GM19397 (cell line): Measurements from ENCODE around the gene FAM222A.

ENCODE experiments used
- ATAC-seq: cut with Tn5 transposase; IDR thresholded peaks from one replicate; pipeline ENCODE4 v1.9.1; 2021; ENCODE audit warnings: mild to moderate bottlenecking, moderate library complexity; ENCODE audit not compliant: unreplicated experiment

Gene FAM222A

DNA sequence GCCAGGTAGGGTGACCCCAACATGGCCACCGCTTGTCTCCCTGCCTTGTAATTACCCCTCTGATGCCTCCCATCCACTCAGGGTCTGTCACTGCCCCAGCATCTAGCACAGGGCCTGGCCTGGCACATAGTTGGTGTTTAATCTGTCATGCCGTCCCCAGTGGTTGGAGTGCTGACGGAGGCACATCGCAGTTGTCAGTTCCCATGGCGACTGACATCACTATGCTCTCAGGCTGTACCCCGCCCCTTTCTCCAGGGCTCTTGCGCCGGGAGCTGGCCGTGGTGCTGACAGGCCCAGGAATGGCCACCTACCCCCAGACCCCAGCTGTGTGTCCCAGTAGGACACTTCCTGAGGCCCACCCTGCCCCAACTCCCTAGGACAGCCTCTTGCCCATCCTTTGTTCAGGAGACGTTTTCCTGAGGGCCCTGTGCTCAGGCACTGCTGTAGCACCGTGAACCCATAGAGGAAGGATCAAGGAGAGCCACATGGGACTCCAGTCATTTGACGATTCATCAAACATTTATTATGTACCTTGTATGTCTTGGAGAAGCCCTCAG lies 23.0 kb downstream of the FAM222A start:
- ATAC-seq = no peak

DNA sequence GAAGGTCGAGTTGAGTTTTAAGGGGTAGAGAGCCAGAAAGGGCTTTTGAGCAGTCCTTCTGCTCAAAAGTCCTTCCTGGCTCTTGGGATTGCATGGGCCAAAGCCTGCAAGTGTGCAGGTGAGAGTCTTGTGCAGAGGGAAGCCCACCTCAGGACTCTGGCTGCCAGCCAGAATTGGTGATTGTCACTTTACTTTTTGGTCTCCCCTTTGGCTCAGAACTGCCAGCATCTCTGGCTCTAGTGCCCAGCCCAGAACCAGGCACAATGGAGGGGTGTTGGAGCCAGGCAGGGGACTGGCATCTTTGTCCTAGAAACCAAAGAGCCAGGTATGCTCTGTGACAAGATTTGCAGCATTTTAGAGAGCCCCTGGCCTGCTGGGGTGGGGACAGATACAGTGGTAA lies 23.5 kb downstream of the FAM222A start:
- no peak for ATAC-seq

DNA sequence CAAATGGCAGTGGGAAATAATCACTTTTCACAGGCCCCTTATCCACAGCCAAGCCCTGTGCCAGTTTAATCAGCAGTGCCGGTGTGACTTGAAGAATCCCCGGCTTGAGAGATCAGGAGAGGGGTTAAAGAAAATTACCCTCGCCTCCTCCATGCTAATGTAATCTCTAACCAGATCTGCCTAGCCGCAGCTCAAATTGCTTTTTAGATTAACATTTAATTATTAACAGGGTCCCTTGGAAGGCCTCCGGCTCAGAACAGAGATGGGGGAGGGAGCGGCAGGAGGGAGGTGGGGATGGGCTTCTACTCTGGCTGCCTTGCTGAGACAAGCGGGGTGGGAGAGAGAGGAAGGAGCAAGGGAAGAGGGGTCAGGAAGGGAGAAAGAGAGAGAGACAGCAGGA lies 24.0 kb downstream of the FAM222A start:
- no peak for ATAC-seq

DNA sequence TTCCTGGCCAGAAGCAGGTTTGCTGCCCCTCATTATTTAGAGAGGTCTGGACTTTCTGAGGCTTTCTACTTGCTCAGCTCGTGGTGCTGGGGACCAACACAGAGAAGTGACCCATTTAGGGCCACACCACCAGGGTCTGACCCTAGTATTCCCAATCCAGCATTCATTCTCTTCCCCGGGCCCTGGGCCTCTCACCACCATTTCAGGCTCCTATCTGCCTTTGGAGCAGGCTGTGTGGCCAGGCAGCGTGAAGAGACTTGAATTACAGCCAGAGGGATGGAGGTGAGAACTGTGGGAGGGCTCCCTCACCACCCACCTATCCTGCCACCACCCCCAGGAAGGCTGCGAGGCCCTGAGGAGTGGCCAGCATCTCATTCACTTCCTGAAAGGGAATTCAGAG lies 24.6 kb downstream of the FAM222A start:
- ATAC-seq = no peak

DNA sequence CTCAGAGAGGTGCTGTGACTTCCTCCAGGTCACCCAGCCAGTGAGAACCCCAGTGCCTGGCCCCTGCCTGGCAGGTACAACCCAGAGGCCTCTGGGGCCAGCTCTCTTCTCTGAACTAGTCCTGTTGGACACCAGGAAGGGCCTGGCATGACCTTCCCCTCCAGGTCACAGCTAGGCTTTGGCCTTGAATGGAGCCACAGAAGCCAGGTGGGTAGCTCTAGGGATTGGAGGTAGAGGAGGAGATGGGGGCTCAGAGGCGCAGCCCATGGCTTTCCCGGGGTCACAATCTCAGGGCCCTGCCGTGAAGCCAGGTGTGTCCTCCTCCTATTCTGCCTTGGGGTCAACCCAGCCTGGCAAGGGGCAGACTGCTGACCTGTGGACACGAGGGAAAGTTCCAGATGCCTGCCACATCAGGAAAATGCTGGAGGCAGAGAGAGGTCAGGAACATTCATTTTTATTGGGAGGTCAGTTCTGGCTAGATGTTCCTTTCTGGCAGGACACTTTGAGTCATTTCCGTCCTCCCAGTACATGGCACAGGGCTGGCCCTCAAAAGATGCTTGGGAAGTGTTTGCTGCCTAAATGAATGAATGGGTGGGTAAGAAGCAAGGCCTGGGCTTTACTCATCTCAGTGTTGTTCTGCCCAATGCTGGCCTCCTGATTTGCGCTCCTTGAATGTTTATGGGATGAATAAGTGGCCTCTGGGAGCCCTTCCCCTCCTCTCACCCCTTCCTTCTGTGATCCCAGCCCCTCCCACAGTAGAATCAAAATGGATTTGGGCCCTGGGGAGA lies 25.4 kb downstream of the FAM222A start:
- ATAC-seq = no peak

DNA sequence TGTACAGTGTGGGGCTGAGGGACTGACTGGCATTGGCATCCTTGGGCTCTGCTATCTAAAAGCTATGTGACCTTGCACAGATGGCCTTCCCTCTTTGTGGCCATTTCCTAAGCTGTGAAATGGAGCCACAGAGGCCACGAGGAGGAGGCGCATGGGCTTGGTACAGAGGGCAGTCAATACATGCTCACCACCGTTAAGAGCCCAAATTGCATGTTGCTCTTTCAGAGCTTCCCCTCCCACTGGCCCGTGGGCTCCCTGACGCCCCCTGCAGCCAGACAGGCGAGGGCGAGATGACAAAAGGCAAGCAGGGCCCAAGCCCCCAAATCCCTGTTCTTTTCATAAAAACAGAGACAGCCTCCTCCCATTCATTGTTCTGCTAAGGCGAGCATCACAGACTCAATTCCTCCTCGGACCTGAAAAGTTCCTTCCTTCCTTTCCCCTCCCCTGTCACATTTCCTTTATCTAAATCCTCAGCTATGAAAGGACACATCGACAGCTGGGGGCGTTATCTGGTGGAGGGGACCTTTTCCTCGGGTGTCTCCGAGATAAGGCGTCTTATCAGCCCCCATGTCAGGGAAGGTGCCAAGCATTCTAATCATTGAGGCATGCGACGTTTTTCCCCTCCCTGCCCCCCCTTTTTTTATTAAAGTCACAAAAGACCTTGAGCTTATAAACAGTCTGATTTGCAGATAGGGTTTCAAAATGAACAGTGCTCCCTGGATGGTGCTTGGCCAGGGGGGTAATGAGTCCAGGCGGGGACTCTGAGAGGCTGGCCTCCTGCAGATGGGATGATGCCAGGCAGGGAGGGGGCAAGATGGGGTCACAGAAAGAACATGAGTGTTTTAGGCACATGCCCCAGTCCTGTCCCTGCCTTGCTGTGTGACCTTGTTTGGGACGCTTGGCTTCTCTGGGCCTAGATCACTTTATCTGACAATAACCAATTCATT lies 26.4 kb downstream of the FAM222A start:
- no peak for ATAC-seq

DNA sequence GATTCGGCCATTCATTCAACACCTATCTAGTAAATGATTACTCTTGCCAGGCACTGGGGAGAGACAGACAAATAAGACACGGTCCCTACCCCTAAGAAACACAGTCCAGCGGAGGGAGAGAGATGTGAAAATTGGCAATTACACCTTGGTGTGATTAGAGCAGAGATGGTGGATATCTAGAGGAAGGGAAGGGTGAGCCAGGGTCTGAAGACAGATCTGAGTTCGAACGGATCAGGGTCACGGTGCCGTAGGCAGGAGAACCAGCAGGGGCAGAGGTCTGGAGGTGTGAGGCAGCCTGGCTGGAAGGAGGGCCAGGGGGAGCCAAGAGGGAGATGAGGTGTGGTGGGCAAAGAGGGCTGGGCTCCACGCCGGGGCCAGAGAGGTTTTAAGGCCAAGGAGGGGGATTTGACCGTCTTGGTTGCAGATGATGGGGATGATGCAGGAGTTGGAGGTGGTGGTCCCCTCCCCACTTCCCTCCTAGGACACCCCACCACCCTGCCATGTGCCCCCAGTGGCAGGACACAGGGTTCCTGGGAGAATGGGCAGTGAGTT lies 27.1 kb downstream of the FAM222A start:
- ATAC-seq = no peak

DNA sequence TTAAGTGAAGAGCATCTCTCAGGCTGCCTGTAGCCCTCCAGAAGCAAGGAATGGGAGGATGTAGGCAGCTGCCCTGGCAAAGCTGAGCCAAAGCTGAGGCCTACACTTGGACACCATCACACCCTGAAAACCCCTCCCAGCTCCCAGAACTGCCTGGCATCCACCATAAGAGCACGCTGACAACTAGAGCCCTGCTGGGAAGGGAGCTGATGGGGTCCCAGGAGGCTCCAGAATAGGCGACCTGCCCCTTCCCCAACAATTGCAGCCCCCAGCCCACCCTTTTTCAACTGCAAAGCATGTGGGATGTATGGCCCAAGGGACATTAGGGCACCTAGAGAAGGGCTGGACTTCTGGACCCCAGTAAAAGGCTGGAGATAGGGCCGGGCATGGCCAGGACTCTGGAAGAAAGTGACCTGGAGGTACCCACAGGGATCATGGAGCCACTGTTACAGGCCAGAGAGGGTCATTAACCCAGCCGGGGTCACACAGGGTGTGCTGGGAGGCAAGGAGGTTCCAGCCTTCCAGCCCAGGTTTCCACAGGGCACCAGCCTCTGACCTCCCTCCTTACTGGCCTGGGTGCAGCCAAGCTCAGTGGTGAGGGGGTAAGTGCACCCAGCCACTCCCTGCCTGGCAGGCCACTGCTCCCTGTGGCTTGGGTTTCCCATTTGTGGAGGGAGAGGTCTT lies 27.8 kb downstream of the FAM222A start:
- no peak for ATAC-seq

DNA sequence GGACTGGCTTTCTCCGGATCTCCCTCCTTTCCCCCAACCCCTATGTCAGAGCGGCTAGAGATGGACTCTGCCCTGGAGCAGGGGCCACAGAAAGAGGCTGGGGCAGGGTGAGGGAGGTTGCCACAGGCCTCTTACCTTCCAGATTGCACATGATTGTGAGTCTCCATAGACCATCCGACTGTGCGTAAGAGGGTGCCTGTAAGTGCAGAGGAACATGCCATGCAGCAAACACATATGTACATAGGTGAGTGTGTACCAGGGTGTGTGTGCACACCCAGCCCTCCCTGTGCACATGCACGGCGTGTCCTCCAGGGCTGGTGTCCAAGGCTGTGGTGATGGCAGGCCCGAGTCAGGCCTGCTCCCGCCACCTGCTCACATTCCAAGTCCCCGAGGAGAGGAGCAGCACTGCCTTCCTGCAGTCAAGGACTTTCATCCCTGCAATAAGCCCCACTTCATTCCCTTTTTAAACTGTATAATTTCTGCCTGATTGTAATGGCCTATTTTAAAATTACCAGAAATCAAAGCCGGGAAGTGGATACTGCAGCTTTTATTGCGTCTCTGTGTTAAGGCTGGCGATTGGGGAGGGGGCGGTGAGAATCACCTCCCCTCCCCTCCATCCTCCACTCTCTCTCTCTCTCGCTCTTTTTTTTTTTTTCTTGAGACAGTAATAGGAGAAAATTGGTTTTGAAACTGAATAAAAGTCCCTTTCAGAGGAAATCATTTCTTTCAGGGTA lies 28.5 kb downstream of the FAM222A start:
- ATAC-seq = no peak

DNA sequence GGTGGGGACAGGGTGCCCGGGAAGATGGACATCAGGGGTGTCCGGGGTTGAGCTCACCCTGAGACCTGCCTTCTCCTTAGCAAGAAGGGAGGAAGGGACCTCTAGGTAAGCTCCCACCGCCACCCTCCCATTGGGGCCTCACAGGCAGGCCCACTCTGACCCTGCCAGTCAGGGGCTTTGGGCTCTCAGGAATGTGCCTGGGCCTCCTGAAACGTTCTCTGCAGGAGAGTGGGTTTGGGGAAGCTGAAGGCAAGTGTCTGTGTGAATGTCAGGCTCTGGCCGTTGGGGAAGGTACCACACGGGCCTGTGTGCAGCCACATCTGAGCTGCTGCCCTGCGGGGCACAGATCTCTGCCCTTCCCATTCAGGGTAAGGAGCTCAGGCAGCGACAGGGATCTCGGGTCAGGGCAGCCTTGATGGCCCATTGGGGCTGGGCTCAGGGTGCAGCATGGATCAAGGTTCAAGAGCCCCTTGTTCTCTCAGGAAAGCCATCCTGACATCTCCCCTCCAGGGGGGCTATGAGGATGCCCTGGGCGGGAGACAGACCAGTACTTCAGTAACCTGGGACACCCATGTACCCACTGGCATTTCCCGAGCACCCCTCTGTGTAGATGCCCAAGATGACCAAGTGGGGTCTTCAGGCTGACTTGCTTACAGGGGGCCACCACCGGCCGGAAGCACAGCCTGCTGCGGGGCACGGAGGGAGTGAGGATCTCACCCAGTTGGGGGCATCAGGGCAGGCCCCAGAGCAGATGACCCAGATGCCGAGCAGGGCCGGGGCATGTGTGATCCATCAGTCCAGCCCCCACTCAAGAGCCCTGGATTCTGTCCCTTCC lies 29.7 kb downstream of the FAM222A start:
- no peak for ATAC-seq

DNA sequence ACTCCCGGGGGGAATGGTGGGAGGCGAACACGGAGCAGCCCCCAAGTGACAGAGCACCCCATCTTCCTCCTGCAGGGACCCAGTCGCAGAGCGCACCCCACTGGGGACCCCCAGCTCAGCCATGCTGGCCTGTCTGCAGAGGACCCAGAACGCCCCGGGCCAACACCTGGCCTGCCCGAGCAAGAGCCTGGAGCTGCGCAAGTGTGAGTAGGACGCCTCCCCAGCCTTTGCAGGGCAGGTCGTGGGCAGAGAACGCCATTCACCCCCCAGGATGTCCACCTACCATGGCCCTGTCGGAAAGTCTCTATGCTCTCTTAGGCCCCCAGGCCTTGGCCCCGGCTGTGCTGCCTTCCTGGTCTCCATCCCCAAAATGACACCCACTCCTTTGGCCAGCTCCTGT lies 30.4 kb downstream of the FAM222A start:
- no peak for ATAC-seq

DNA sequence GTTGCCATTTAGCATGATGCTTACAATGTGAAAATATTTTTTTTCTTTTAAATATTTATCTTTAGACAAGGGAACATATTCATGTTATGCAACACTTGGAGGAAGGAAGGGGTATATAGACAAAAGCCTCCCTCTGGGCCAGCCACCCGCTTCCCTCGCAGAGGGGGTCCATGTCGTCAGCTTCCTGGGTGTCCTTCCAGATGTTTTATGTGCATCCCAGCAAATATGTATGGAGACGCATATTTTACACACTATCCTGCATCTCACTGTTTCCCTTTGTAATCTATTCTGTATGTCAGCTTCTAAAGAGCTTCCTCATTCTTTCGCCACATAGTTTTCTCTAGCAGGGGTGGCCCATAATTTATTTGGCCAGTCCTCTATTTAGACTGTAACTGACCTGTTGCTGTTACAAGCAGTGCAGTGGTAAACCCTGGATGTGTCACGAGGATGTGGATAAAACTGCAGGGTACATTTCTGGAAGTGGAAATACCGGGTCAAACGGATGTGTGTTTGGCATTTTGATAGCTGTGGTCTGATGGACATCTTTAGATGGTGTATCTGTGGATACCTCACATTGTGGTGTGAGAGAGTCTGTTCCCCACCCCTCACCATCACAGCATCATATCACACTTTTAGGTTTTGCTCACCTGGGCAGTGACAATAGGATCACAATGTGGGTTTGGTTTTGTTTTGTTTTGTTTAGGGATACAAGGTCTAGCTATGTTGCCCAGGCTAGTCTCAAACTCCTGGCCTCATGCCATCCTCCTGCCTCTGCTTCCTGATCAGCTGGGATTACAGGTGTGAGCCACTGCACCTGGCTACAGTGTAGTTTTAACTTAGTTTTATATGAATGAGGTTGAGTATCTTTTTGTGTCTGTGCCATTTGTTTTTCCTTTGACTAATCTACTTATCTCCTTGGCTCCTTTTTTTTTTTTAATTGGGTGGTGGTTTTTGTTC lies 31.6 kb downstream of the FAM222A start:
- no peak for ATAC-seq

DNA sequence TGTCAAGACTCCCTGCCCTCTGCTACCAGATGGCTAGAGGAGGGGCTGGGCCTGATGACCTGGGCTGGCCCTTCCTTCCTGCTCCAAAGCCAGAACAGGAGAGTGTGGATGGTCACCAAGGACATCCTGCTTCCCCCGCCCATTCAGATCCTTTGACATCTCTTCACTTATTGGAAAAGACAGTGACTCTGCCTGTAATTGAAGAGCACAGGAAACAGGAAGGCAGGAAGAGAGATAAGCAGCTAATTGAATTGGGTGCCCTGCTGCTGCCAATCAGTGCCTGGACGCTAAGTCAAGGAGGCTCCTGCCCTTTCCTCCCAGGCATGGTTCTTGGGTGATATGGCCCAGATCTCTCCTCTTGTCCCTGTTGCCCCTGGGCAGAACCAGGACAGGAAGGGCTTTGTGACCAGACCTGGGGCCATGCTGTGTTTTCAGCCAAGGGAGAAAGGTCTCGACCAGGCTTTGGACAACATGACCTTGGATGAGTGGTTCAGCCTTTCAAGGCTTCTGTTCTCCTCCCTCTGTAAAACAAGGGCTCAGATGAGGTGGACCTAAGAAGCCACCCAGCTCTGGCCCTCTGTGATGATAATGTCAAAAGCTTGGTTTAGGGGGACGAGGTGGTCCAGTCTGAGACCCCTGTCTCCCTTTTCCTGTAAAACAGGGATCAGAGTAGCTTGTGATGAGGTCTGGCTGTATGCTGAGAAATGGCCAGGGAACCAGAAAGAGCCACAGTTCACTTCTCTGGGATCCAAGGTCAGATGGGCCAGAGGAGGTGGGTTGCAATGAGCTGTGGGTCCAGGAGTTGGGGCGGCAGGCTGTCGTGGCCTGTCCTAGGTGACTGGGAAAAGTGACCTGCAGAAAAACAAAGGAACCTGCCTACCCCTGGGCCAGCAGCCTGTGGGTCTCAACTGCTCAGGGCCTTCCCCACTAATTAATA lies 38.8 kb downstream of the FAM222A start:
- ATAC-seq = no peak

DNA sequence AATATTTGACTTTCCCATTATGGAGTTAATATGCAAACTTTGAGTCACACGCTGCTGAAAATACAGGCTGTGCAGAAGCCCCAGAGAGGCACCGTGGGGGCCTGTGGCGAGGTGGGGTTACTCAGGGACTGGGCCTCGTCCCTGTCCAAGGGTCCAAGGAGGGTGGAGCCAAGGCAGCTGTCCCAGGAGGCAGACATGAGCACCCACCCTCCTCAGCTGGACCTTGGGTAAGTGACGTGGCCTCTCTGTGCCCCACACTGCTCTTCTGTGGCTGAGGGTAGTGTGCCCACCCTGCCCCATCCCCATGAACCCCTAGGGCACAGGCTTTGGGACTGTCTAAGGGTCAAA lies 39.4 kb downstream of the FAM222A start:
- no peak for ATAC-seq

DNA sequence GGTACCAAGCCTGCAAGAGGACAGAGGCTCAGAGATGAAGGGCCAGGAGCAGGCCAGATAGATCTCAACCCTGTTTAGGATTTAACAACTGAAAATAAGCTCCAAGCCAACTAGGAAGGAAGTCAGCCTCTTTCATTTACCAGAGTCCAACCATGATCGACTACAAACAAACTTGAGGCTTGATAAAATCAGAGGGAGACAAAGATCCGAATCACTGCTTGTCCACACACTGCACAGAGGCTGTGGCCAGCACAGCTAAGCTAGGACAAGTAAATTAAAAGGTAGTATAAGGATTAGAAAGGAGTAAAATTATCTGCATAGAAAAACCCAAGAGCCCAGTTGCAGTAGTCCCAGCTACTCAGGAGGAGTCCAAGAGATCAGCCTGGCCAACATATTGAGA lies 40.3 kb downstream of the FAM222A start:
- no peak for ATAC-seq

DNA sequence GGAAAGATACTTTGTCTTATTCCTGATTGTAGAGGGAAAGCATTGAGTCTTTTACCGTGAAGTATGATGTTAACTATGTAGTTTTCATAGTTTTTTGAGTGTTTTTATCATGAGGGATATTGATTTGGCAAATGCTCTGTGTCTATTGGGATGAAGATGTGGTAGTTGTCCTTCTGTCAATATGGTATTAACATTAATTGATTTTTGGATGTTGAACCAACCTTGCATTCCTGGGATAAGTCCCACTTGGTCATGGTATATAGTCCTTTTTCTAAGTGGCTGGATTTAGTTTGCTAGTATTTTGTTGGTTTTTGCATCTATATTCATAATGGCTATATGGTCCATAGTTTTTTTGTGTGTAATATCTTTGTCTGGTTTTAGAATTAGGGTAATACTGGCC lies 42.8 kb downstream of the FAM222A start:
- no peak for ATAC-seq

DNA sequence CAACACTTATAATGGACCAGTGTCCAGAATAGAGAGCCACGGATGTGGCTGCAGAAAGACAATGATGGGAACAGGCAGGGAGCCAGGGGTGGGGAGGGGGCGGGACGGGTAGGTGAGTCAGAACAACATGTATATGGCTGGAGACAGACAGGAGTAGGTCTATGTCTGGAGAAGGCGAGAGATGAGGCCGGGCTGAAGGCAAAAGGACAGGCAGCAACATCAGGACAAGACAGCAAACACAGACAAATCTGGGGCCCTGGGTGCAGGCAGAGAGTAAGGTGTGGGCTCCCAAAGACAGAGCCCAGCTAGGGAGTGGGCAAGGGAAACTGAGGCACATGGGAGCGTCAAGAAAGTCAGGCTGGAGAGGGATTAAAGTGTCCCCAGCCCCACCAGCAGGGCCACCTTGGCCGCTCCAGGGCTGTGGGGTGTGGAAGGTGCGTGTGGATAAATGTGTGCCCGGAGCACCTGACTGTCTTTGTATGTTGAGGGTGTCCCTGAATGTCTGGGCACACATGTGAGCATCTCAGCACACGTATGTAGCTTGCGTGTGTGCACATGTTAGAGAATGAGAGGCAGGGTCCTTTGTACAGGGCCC lies 44.1 kb downstream of the FAM222A start:
- ATAC-seq = no peak
